Right lung (tissue), 5 donors: ENCODE results near the gene KDR. TPM values are rescaled to one million over a fixed set of nuclear protein-coding genes. Genes with fewer than 3 reads are reported as not detected.
A peak's percentile ranks its signal among the peaks of the same experiment; 100 is the strongest.

Source experiments
- DNase-seq, 2 donors: peaks; one replicate each; pipeline ENCODE4 v3.0.0-alpha.2; 2013
- polyA plus RNA-seq, 5 donors: library from polyadenylated mRNA; unstranded; fragments of 120-200 nt; gene quantifications; one replicate each; pipeline versions ENCODE4 v1.2.1 to v1.2.3, GENCODE V29; 2013; ENCODE audit warnings: inconsistent platforms in 1 of 5, low replicate concordance in 1 of 5; ENCODE audit not compliant: insufficient read length in 5 of 5, insufficient read depth in 1 of 5

KDR gene
- polyA plus RNA-seq, 5 donors: 66.3 to 114 (median 97.8) TPM

DNA sequence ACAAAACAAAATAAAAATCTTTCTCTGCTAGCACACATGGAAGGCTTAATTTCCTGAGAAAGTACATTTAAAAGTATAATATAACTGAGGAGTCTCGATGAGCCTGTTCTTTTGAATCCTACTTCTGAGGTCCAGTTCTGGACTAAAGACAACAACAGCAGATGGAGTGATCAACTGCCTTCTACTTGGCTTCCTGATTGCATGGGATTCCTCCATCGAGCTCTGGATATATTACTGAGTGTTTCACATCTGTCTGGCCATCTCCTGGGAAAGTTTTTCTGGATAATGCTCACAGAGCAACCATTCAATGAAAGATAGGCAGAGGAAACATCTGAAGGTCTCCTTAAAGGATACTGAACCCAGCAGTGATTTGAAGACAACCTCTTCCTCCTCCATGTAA is 42.6 kb downstream of the KDR start:
- no peak for DNase-seq

- DNase-seq: no peak
These were observed 45.1 kb downstream of the KDR start for GRCh38 chr4:55080174-55080865.

- no peak for DNase-seq
These were observed 45.8 kb downstream of the KDR start for GRCh38 chr4:55079451-55080173.

- DNase-seq: no peak
These were observed 46.4 kb downstream of the KDR start for GRCh38 chr4:55078987-55079386.

GRCh38 chr4:55077577-55077976 is 47.8 kb downstream of the KDR start:
- no peak for DNase-seq

GRCh38 chr4:55075823-55076716 is 49.3 kb downstream of the KDR start:
- DNase-seq: no peak

DNA sequence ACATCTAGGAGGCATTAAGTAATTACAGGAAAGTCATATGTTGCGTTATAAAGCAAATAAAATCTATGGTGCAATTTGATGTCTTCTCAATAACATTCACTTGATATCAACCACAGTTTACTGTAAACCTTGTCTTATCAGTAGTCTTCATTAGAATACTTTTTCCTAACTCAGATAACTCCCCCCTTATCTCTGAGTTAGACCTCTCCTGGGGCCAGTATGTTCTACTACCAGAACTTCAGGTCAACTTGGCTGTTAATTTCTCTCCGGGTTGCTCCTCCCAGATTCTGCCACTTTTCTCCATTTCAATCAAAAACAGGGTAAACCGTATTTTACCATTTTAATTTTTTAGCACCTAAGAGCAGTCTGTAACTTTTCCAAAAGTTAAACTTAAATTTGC is 50.0 kb downstream of the KDR start:
- DNase-seq: no peak

DNA sequence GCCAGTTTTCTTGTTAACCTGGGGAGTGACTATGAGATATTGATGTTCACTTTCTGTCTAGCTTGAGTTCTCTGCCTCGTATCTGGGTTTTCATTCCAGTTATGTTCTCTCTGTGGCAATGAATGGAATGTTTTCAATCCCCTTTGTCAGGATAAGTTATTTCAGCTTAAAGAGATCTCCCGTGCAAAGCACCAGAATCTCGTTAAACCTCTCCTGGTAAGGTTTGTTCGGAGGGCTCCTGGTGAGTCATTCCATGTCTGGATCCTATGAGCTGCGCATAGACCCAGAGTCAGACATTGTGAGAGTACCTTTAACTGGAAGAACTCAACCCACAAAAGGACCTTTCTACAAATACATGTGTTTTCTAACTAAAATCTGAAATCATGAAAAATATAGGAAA is 51.0 kb downstream of the KDR start:
- no peak for DNase-seq

DNA sequence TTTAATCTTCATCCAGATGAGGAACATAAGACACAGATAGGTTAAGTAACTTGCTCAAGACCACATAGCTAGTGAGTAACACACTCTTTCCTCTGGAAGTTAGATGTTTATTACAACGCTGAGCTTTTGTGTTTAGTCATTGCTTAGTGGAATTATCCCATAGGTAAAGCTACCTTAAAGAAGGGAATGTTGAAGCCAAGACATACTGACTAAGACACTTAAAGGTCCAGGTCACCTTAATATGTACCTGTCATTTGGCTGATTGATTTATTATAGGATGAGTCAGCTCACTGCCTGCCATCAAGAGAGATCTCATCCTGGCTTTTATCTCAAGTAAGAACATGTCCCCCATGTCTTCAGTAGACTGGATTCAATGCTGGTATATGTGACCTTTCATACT is 53.4 kb downstream of the KDR start:
- no peak for DNase-seq

DNA sequence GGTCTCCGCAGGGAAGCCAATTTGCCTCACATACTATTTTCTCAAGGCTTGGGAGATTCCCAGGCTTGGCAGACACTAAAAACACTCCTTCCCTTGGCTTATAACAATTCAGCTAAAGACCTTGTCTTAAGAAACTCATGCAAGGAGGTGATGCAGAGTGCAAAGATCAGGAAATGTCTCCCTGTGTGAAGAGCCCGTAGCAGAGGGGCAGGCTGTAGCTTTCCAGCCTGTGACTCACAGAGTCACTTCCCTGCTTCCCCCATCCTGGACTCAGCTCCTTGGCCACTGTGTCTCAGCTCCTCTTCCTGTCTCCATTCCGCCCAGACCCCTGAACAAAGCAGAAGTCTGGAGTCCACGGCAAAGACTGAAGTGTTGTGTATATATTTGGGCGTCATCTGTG is 56.1 kb downstream of the KDR start:
- DNase-seq: no peak

- DNase-seq: no peak
These were observed 56.9 kb downstream of the KDR start for GRCh38 chr4:55068522-55068921.

DNA sequence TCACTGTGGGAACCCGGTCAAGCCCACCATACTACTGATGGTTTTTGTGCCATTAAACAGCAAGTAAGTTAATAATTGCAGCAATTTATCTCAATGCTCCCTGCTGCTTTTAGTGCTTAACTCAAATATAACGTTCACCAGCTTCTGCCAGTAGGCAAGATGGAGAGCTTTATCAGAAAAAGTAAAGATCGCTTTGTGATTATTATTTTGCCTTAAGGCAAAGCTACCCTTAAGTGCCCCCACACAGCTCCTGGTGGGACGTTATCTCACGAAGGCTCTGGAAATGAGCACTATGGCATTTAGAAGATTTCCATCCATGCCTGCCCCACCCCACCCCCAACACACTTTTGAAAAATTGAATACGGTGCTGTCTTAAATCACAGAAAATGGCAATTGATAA is 59.4 kb downstream of the KDR start:
- no peak for DNase-seq

GRCh38 chr4:55055529-55055928 is 69.9 kb downstream of the KDR start:
- no peak for DNase-seq

DNA sequence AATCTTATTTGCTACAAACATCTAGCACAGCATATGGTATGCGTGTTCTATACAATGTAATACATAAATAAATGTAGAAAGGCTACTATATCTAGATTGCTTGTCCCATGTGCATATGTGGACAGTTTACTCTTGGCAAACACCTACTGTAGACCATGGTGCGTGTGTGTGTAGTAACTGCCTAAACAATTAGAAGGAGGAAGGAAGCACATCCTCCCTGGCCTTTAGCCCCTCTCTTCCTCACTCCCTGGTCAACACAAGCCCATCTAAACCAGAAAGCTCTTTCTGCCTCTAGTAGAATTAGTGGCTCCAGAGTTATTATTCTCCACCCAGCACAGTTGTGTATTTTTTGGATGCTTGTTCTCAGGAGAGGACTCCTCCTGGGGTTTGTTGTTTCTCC is 73.9 kb downstream of the KDR start:
- no peak for DNase-seq

- DNase-seq: no peak
These were observed 74.9 kb downstream of the KDR start for GRCh38 chr4:55050418-55050950.

GRCh38 chr4:55038176-55038890 is 87.1 kb downstream of the KDR start:
- peak; percentile 74 to 81 for DNase-seq

- no peak for DNase-seq
These were observed 87.7 kb downstream of the KDR start for GRCh38 chr4:55037728-55038127.

DNA sequence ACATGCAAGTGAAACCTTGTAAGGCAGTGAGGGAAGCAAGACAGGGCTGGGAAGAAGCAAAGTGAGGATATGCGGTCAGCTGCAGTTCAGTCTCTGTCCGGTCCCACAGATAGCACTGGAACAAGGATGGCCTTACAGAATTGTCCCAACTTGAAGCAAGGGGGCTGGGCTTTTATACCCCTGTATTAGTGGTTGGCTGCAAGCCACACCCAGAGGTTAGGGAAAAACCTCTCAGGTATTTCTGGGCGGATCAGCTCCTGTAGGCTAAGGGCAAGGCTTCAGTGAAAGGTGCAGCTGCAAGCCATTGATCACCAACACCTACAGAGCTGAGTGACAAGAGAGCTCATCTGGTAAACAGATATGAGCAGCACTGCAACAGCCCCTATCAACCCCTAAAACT is 89.0 kb downstream of the KDR start:
- no peak for DNase-seq

DNA sequence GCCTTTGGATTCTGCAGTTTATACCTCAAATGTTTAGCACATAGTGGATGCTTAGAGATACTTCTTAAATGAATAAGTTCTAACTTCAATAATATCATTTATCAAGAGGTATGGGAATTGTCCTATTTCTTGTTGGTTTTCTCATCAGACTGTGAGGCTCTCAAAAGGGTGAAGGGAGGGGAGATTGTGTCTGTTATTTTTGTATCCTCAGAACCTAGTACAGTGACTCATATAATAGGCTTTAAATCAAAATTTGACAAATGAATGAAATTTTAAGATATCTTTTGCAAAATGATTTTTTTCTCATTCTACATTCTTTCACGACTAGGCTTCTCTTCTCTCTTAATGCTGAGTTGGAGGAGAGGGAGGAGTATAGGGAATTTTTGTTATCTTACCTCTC is 89.5 kb downstream of the KDR start:
- no peak for DNase-seq

DNA sequence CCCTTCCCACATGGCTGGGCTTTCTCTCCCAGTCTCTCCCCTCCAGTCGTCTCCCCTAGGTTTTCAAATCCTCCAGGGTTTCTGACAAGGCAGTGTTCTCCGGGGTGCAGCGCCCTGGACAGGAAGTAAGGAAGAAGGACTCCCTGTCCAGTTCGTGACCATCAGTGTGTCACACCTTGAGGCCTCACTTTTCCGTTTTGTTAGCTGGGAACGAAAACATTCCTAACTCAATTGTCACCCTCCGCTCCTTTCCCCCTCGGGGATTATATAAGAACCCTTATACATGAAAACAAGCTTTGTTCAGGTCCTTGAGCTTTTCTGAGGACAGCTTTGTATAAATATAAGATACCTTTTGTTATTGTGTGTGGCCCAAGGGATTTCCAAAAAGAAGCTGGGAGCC is 92.1 kb downstream of the KDR start:
- no peak for DNase-seq

DNA sequence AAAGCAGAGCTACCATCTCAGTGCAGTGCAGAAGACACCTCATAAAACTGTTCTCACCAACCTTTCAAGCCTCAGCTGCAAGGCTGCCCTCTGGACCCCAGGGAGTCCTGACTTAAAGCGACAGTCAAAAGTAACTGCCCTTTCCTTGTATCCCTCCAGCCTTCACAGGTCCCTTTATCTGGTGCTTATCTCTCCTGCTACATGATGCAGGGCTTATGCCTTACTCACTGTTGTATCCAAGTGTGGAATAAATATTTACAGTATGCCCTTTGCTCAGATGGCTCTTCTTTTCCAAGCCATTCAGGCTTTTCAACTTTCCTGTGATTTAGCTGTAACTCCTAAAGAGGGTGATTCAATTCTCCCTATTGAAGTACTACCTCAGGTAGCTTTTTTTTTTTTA is 92.6 kb downstream of the KDR start:
- no peak for DNase-seq

DNA sequence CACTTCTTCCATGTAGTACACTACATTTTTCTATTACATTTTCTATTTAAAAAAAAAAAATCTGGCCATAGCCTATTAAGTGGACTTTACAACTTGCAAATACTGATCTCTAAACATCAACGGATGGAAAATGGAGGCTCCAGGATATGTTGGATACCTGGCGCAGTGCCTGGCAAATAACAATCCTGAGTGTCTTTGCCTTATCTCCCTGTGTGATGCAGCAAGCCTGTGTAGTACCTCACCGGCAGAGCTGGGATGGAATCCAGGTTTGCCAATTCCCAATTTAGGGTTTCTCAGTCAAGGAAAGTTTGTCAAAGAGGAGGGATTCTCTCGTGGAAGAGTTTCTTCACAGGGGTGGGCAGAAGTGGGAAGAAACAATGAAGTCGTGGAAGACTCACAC is 93.2 kb downstream of the KDR start:
- no peak for DNase-seq
